ENCODE data around the gene C4orf36. TPM values are rescaled to one million over a fixed set of nuclear protein-coding genes. Genes with fewer than 3 reads are reported as not detected.

The C4orf36 gene
- total and polyA plus RNA-seq, 2 donors (not counting 1 experiment from before 2014, with no cell fraction given): 0.24 TPM; not detected in 1

- Histone ChIP-seq H3K36me3 (replicated peaks in 1 of 2; ENCODE audit: control extremely low read depth in 1 of 2, control insufficient read depth in 1 of 2, extremely low read depth in 1 of 2, insufficient read depth in 2 of 2, low read length in 1 of 2) (no peaks in the 10 kb centered on the region), H3K27ac (ENCODE audit: low read length in 2 of 2) (no peak overlapping the region), H2AFZ (ENCODE audit: insufficient read depth, low read depth, low read length, poor library complexity, severe bottlenecking) (no peak overlapping the region), H3K4me1 (ENCODE audit: control insufficient read depth in 2 of 2, insufficient read depth in 2 of 2, low read length in 2 of 2) (no peaks in the 10 kb centered on the region), H3K9ac (ENCODE audit: low read length) (no peak overlapping the region), H3K9me3 (ENCODE audit: control extremely low read depth in 1 of 3, control insufficient read depth in 2 of 3, insufficient read depth in 1 of 3, low read length in 2 of 3) (no peaks in the 10 kb centered on the region), H4K20me1 (ENCODE audit: control insufficient read depth, insufficient read depth, low read length, poor library complexity, severe bottlenecking) (no peaks in the 10 kb centered on the region), H3K4me3 (ENCODE audit: control extremely low read depth in 1 of 5, extremely low read depth in 1 of 5, insufficient read depth in 1 of 5, low read depth in 2 of 5, low read length in 4 of 5) (no peak overlapping the region), H3K27me3 (replicated peaks in 1 of 4; ENCODE audit: control extremely low read depth in 1 of 4, control insufficient read depth in 3 of 4, insufficient read depth in 4 of 4, low read length in 3 of 4) (no peaks in the 10 kb centered on the region), H3K4me2 (replicated peaks; ENCODE audit: low read depth, low read length, poor library complexity, severe bottlenecking) (no peak overlapping the region), H3K79me2 (ENCODE audit: control insufficient read depth, insufficient read depth, low read length) (no peaks in the 10 kb centered on the region)
- Mint-ChIP-seq H3K27ac (no peak overlapping the region), H3K4me1 (no peaks in the 10 kb centered on the region), H3K9me3 (ENCODE audit: insufficient read depth) (no peaks in the 10 kb centered on the region), H3K27me3 (peaks cover 6% of the 10 kb centered on the region), H3K4me3 (no peak overlapping the region)
- intact Hi-C loops (cut with micrococcal nuclease): no loop called here
- ATAC-seq (ENCODE audit: low read depth): no peak
- no peak for DNase-seq
- no CpG with 5 or more reads among the region's 3 CpGs for WGBS (ENCODE audit: insufficient coverage)
- ChIA-PET CTCF (no interaction called here), POLR2A (no interaction called here)
- TF ChIP-seq, protein P1, sequence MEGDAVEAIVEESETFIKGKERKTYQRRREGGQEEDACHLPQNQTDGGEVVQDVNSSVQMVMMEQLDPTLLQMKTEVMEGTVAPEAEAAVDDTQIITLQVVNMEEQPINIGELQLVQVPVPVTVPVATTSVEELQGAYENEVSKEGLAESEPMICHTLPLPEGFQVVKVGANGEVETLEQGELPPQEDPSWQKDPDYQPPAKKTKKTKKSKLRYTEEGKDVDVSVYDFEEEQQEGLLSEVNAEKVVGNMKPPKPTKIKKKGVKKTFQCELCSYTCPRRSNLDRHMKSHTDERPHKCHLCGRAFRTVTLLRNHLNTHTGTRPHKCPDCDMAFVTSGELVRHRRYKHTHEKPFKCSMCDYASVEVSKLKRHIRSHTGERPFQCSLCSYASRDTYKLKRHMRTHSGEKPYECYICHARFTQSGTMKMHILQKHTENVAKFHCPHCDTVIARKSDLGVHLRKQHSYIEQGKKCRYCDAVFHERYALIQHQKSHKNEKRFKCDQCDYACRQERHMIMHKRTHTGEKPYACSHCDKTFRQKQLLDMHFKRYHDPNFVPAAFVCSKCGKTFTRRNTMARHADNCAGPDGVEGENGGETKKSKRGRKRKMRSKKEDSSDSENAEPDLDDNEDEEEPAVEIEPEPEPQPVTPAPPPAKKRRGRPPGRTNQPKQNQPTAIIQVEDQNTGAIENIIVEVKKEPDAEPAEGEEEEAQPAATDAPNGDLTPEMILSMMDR (IDR thresholded peaks at IDR 0.05): no peak
- no peak for TF ChIP-seq EZH2 (IDR thresholded peaks at IDR 0.05; ENCODE audit: borderline replicate concordance, insufficient read depth, low read depth, low read length, poor library complexity, severe bottlenecking)
Measured at GRCh38 chr4:86835677-86836076, 56.5 kb downstream of the C4orf36 start.

DNA sequence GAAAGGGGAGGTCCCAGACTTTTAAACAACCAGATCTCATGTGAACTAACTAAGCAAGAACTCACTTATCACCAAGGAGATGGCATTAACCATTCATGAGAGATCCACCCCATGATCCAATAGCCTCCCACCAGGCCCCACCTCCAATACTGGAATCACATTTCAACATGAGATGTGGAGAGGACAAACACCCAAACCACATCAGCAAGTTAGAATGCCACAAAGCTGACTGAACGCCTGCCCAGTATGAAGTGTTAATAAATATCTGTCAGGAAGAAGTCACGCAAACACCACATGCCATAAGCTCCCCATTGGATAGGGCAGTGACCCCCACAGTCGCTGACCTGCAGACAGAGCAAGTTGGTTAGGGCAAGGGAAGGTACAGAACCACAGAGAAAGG is 57.3 kb downstream of the C4orf36 start:
- H2AFZ ChIP-seq (ENCODE audit: insufficient read depth, low read depth, low read length, poor library complexity, severe bottlenecking): no peak overlapping the region
- H3K9me3 ChIP-seq (ENCODE audit: control extremely low read depth in 1 of 3, control insufficient read depth in 2 of 3, insufficient read depth in 1 of 3, low read length in 2 of 3): no peaks in the 10 kb centered on the region
- no peaks in the 10 kb centered on the region for H3K36me3 ChIP-seq (replicated peaks in 1 of 2; ENCODE audit: control extremely low read depth in 1 of 2, control insufficient read depth in 1 of 2, extremely low read depth in 1 of 2, insufficient read depth in 2 of 2, low read length in 1 of 2)
- no peaks in the 10 kb centered on the region for H3K79me2 ChIP-seq (ENCODE audit: control insufficient read depth, insufficient read depth, low read length)
- H3K9ac ChIP-seq (ENCODE audit: low read length): no peak overlapping the region
- TF ChIP-seq, protein P1 (IDR thresholded peaks at IDR 0.05): no peak
- TF ChIP-seq EZH2 (IDR thresholded peaks at IDR 0.05; ENCODE audit: borderline replicate concordance, insufficient read depth, low read depth, low read length, poor library complexity, severe bottlenecking): no peak
- Mint-ChIP-seq H3K4me1 (no peaks in the 10 kb centered on the region), H3K9me3 (ENCODE audit: insufficient read depth) (no peaks in the 10 kb centered on the region), H3K4me3 (no peak overlapping the region), H3K27me3 (peaks cover 3% of the 10 kb centered on the region), H3K27ac (no peak overlapping the region)
- WGBS (ENCODE audit: insufficient coverage): 60% methylated on average over 1 of the region's 3 CpGs
- H3K4me3 ChIP-seq (ENCODE audit: control extremely low read depth in 1 of 5, extremely low read depth in 1 of 5, insufficient read depth in 1 of 5, low read depth in 2 of 5, low read length in 4 of 5): no peak overlapping the region
- H3K27ac ChIP-seq (ENCODE audit: low read length in 2 of 2): no peak overlapping the region
- ChIA-PET POLR2A (no interaction called here), CTCF (no interaction called here)
- ATAC-seq (ENCODE audit: low read depth) (no peak), DNase-seq (no peak)
- no peak overlapping the region for H3K4me2 ChIP-seq (replicated peaks; ENCODE audit: low read depth, low read length, poor library complexity, severe bottlenecking)
- no peaks in the 10 kb centered on the region for H4K20me1 ChIP-seq (ENCODE audit: control insufficient read depth, insufficient read depth, low read length, poor library complexity, severe bottlenecking)
- intact Hi-C loops (cut with micrococcal nuclease): no loop called here
- no peaks in the 10 kb centered on the region for H3K27me3 ChIP-seq (replicated peaks in 1 of 4; ENCODE audit: control extremely low read depth in 1 of 4, control insufficient read depth in 3 of 4, insufficient read depth in 4 of 4, low read length in 3 of 4)
- no peaks in the 10 kb centered on the region for H3K4me1 ChIP-seq (ENCODE audit: control insufficient read depth in 2 of 2, insufficient read depth in 2 of 2, low read length in 2 of 2)
